T-cell (primary cell): Measurements from ENCODE around the gene POFUT2. TPM values are rescaled to one million over a fixed set of nuclear protein-coding genes. Genes with fewer than 3 reads are reported as not detected.

Experiments
- ATAC-seq, 4 experiments: fragments of 200-7000 bp in 3 of 4; fragments of 150-1000 bp in 1 of 4; cut with Tn5 transposase; replicated peaks in 1 of 4; 1 replicate in 3 of 4; 2 replicates in 1 of 4; pipeline ENCODE4 v1.10.0; 2021; ENCODE audit warnings: moderate library complexity in 3 of 4, mild to moderate bottlenecking in 2 of 4, moderate number of reproducible peaks in 1 of 4
- CTCF ChIA-PET, 2 donors: fragments of 300-600 bp; sonication (Branson Sonifier 250); formaldehyde crosslinking; loops; one replicate each; lab custom pipeline; 2022; ENCODE audit warnings: antibody characterized with exemption in 2 of 2; lab: Charles Lee
- POLR2A ChIA-PET, 2 donors: fragments of 300-600 bp; sonication (Branson Sonifier 250); formaldehyde crosslinking; loops; one replicate each; lab custom pipeline; 2022; ENCODE audit warnings: antibody characterized with exemption in 2 of 2; lab: Charles Lee
- DNase-seq, 35 experiments: peaks; one replicate each; pipeline versions ENCODE4 v3.0.0 to v3.0.0-alpha.2; 2013 to 2023
- H3K27ac ChIP-seq: one replicate; pipeline ENCODE4 v1.5.1; 2013; ENCODE audit warnings: low read length
- H3K27me3 ChIP-seq, 2 experiments: replicated peaks in 1 of 2; 1 replicate in 1 of 2; 2 replicates in 1 of 2; pipeline versions ENCODE4 v1.6.1 to v1.7.0; 2013; ENCODE audit warnings: low read length in 1 of 2, mixed read lengths in 1 of 2; ENCODE audit not compliant: control insufficient read depth in 2 of 2, insufficient read depth in 2 of 2; ENCODE audit errors: extremely low read depth in 1 of 2
- H3K36me3 ChIP-seq, 2 donors: 1 replicate in 1 of 2; 2 replicates in 1 of 2; pipeline versions ENCODE4 v1.6.1 to v1.7.0; 2013; ENCODE audit warnings: low read length in 1 of 2; ENCODE audit not compliant: control insufficient read depth in 2 of 2, insufficient read depth in 1 of 2; ENCODE audit errors: extremely low read depth in 1 of 2
- H3K4me1 ChIP-seq, 2 experiments: 1 replicate in 1 of 2; 2 replicates in 1 of 2; pipeline versions ENCODE4 v1.6.1 to v1.7.0; 2013; ENCODE audit warnings: low read length in 2 of 2, mixed read lengths in 1 of 2; ENCODE audit not compliant: insufficient read depth in 2 of 2, control insufficient read depth in 1 of 2; ENCODE audit errors: extremely low read depth in 1 of 2
- H3K4me3 ChIP-seq, 2 donors: 1 replicate in 1 of 2; 2 replicates in 1 of 2; pipeline versions ENCODE4 v1.5.1 to v1.7.0; 2013; ENCODE audit warnings: mild to moderate bottlenecking in 2 of 2, low read length in 1 of 2, moderate library complexity in 1 of 2; ENCODE audit not compliant: control insufficient read depth in 1 of 2; ENCODE audit errors: extremely low read depth in 1 of 2
- H3K9me3 ChIP-seq: 2 replicates; pipeline ENCODE4 v1.7.0; 2013
- H3K27ac Mint-ChIP-seq, 2 donors: one replicate each; pipeline ENCODE4 v1.8.0; 2020 to 2021; ENCODE audit warnings: mild to moderate bottlenecking in 2 of 2, mixed read lengths in 2 of 2
- H3K27me3 Mint-ChIP-seq, 2 donors: one replicate each; pipeline ENCODE4 v1.8.0; 2021 to 2022; ENCODE audit warnings: mixed read lengths in 2 of 2
- H3K36me3 Mint-ChIP-seq: one replicate; pipeline ENCODE4 v1.8.0; 2021; ENCODE audit warnings: mixed read lengths
- H3K4me1 Mint-ChIP-seq, 3 donors: one replicate each; pipeline ENCODE4 v1.8.0; 2020 to 2022; ENCODE audit warnings: mixed read lengths in 3 of 3, mild to moderate bottlenecking in 1 of 3
- H3K4me3 Mint-ChIP-seq, 3 donors: one replicate each; pipeline ENCODE4 v1.8.0; 2020 to 2022; ENCODE audit warnings: mild to moderate bottlenecking in 3 of 3, mixed read lengths in 3 of 3, moderate library complexity in 3 of 3
- H3K9me3 Mint-ChIP-seq, 3 donors: one replicate each; pipeline ENCODE4 v1.8.0; 2020 to 2022; ENCODE audit warnings: mixed read lengths in 3 of 3
- WGBS: methylation state at CpG from one replicate; pipeline ENCODE4 v1.1.5; 2013; ENCODE audit warnings: missing lambda C conversion rate; ENCODE audit not compliant: insufficient coverage; 5-methylcytosine and 5-hydroxymethylcytosine counted together
- total RNA-seq, 35 experiments: library from RNA in 6 of 35; stranded (reverse) in 6 of 35; fragments of 120-200 nt in 1 of 35; gene quantifications; one replicate each; pipeline versions ENCODE4 v1.2.1 to v1.2.4 and lab custom pipeline; 2013 to 2026

The POFUT2 gene
- total RNA-seq, 5 donors from 2014 or later (not counting 1 experiment from before 2014, with no cell fraction given), result 43.0 to 51.3 (median 44.6) TPM

GRCh38 chr21:45257673-45258341, 29.9 kb downstream of the POFUT2 start:
- H3K36me3 Mint-ChIP-seq, result no peaks in the 10 kb centered on the region
- H3K4me1 Mint-ChIP-seq, result peaks cover 5 to 15% (median 10%) of the 10 kb centered on the region in 3 donors
- Histone ChIP-seq H3K27ac (no peak overlapping the region), H3K36me3 (no peaks in the 10 kb centered on the region), H3K9me3 (no peaks in the 10 kb centered on the region), H3K4me1 (peaks cover 0 to 31% of the 10 kb centered on the region in 2 experiments), H3K4me3 (no peak overlapping the region), H3K27me3 (peaks cover 0 to 51% of the 10 kb centered on the region in 2 experiments)
- ChIA-PET POLR2A (no interaction called here), CTCF (interaction anchor here in 1 of 2 donors (0.9 kb wide), 1 partner anchor 13 kb away, joined by 3 read pairs; no protein-coding TSS in a partner anchor)
- DNase-seq (peak in 1 of 35 experiments; percentile 17), ATAC-seq (no peak)
- H3K27ac Mint-ChIP-seq, result no peak overlapping the region
- H3K9me3 Mint-ChIP-seq, result no peaks in the 10 kb centered on the region
- no peak overlapping the region for H3K4me3 Mint-ChIP-seq
- 90% methylated on average over 38 of the region's 40 CpGs for WGBS
- H3K27me3 Mint-ChIP-seq, result peaks cover 4 to 15% of the 10 kb centered on the region in 2 donors

GRCh38 chr21:45256912-45257672, 30.6 kb downstream of the POFUT2 start:
- CTCF ChIA-PET, result interaction anchor here in 1 of 2 donors (0.8 to 0.9 kb wide), 2 partner anchors 14 to 104 kb away, joined by 3 to 4 read pairs; no protein-coding TSS in a partner anchor
- Mint-ChIP-seq H3K4me3 (peak overlapping the region in 1 of 3 donors; percentile 64), H3K36me3 (no peaks in the 10 kb centered on the region), H3K9me3 (no peaks in the 10 kb centered on the region), H3K27ac (no peak overlapping the region), H3K27me3 (peaks cover 4 to 15% of the 10 kb centered on the region in 2 donors), H3K4me1 (peaks cover 5 to 15% (median 10%) of the 10 kb centered on the region in 3 donors)
- WGBS, result 43% methylated on average over 23 of the region's 27 CpGs
- H3K27ac ChIP-seq, result no peak overlapping the region
- no peak overlapping the region for H3K4me3 ChIP-seq
- peaks cover 0 to 31% of the 10 kb centered on the region in 2 experiments for H3K4me1 ChIP-seq
- no peaks in the 10 kb centered on the region for H3K9me3 ChIP-seq
- ATAC-seq, result peak; percentile 32 to 52 (median 40)
- peaks cover 0 to 58% of the 10 kb centered on the region in 2 experiments for H3K27me3 ChIP-seq
- POLR2A ChIA-PET, result no interaction called here
- DNase-seq, result peak in 2 of 35 experiments; percentile 15 to 33
- H3K36me3 ChIP-seq, result no peaks in the 10 kb centered on the region

GRCh38 chr21:45256021-45256911, 31.4 kb downstream of the POFUT2 start:
- Histone ChIP-seq H3K27ac (no peak overlapping the region), H3K4me3 (no peak overlapping the region), H3K4me1 (peaks cover 0 to 31% of the 10 kb centered on the region in 2 experiments), H3K36me3 (no peaks in the 10 kb centered on the region), H3K9me3 (no peaks in the 10 kb centered on the region), H3K27me3 (peaks cover 0 to 62% of the 10 kb centered on the region in 2 experiments)
- WGBS, result 54% methylated on average over 21 of the region's 31 CpGs
- no peaks in the 10 kb centered on the region for H3K36me3 Mint-ChIP-seq
- ChIA-PET POLR2A (no interaction called here), CTCF (interaction anchor here in 1 of 2 donors (0.8 kb wide), 1 partner anchor 104 kb away, joined by 4 read pairs; no protein-coding TSS in a partner anchor)
- peaks cover 5 to 15% (median 10%) of the 10 kb centered on the region in 3 donors for H3K4me1 Mint-ChIP-seq
- ATAC-seq (peak in 1 of 4 experiments; percentile 37), DNase-seq (peak in 1 of 35 experiments; percentile 22)
- no peaks in the 10 kb centered on the region for H3K9me3 Mint-ChIP-seq
- H3K4me3 Mint-ChIP-seq, result peak overlapping the region in 1 of 3 donors; percentile 64
- no peak overlapping the region for H3K27ac Mint-ChIP-seq
- H3K27me3 Mint-ChIP-seq, result peaks cover 4 to 15% of the 10 kb centered on the region in 2 donors

GRCh38 chr21:45255381-45256020, 32.2 kb downstream of the POFUT2 start:
- Histone ChIP-seq H3K36me3 (no peaks in the 10 kb centered on the region), H3K27me3 (peaks cover 0 to 62% of the 10 kb centered on the region in 2 experiments), H3K9me3 (no peaks in the 10 kb centered on the region), H3K4me3 (no peak overlapping the region), H3K27ac (no peak overlapping the region), H3K4me1 (peaks cover 0 to 31% of the 10 kb centered on the region in 2 experiments)
- peaks cover 5 to 15% (median 10%) of the 10 kb centered on the region in 3 donors for H3K4me1 Mint-ChIP-seq
- ATAC-seq (peak in 1 of 4 experiments; percentile 66), DNase-seq (peak in 3 of 35 experiments; percentile 23 to 51 (median 43))
- no peaks in the 10 kb centered on the region for H3K36me3 Mint-ChIP-seq
- peaks cover 4 to 15% of the 10 kb centered on the region in 2 donors for H3K27me3 Mint-ChIP-seq
- ChIA-PET POLR2A (no interaction called here), CTCF (no interaction called here)
- H3K9me3 Mint-ChIP-seq, result no peaks in the 10 kb centered on the region
- H3K4me3 Mint-ChIP-seq, result peak overlapping the region in 1 of 3 donors; percentile 64
- no peak overlapping the region for H3K27ac Mint-ChIP-seq
- WGBS, result 22% methylated on average over 6 of the region's 22 CpGs

- ATAC-seq, result no peak
- ChIA-PET POLR2A (no interaction called here), CTCF (interaction anchor here in 1 of 2 donors (0.6 kb wide), 1 partner anchor 54 kb away, joined by 6 read pairs; no protein-coding TSS in a partner anchor)
- H3K4me1 Mint-ChIP-seq, result peaks cover 5 to 15% (median 10%) of the 10 kb centered on the region in 3 donors
- peaks cover 4 to 15% of the 10 kb centered on the region in 2 donors for H3K27me3 Mint-ChIP-seq
- H3K27ac Mint-ChIP-seq, result no peak overlapping the region
- H3K9me3 Mint-ChIP-seq, result no peaks in the 10 kb centered on the region
- H3K27ac ChIP-seq, result no peak overlapping the region
- H3K27me3 ChIP-seq, result peaks cover 0 to 62% of the 10 kb centered on the region in 2 experiments
- H3K4me3 ChIP-seq, result no peak overlapping the region
- 96% methylated on average over 15 of the region's 17 CpGs for WGBS
- DNase-seq, result no peak
- H3K9me3 ChIP-seq, result no peaks in the 10 kb centered on the region
- peaks cover 0 to 31% of the 10 kb centered on the region in 2 experiments for H3K4me1 ChIP-seq
- no peaks in the 10 kb centered on the region for H3K36me3 Mint-ChIP-seq
- H3K36me3 ChIP-seq, result no peaks in the 10 kb centered on the region
- H3K4me3 Mint-ChIP-seq, result peak overlapping the region in 1 of 3 donors; percentile 64
Measured at GRCh38 chr21:45254460-45254930, 33.2 kb downstream of the POFUT2 start.
